SK-N-SH treated with all-trans-retinoic acid at 6 μM for 48 hours (cell line): ENCODE results near the gene SCUBE2.
"Not testable (repeated sequence)": the region's sequence is repeated elsewhere in the genome, so short reads cannot be mapped to it uniquely, and the experiment has no call there.

Experiments used
- ARNTL ChIP-seq: fragments of 450-650 bp; formaldehyde crosslinking; IDR thresholded peaks from 2 replicates; pipeline ENCODE4 v1.5.0; 2020; ENCODE audit warnings: low read depth, mild to moderate bottlenecking, moderate library complexity, borderline replicate concordance
- BACH2 ChIP-seq: fragments of 250-450 bp; sonication (Bioruptor Pico); IDR thresholded peaks from 2 replicates; pipeline ENCODE4 v1.9.0; 2021; ENCODE audit warnings: mild to moderate bottlenecking, borderline replicate concordance
- CREB5 ChIP-seq: fragments of 250-450 bp; sonication (Bioruptor Pico); IDR thresholded peaks from 2 replicates; pipeline ENCODE4 v1.5.1; 2020; ENCODE audit warnings: low read depth, mild to moderate bottlenecking, moderate library complexity
- ESRRG ChIP-seq: fragments of 250-450 bp; sonication (Bioruptor Pico); IDR thresholded peaks from 2 replicates; pipeline ENCODE4 v1.6.1; 2021; ENCODE audit warnings: mild to moderate bottlenecking
- OSR1 ChIP-seq: fragments of 250-450 bp; sonication (Bioruptor Pico); IDR thresholded peaks from 2 replicates; pipeline ENCODE4 v1.8.0; 2022; ENCODE audit warnings: moderate library complexity, mild to moderate bottlenecking, inconsistent platforms
- PATZ1 ChIP-seq: fragments of 250-450 bp; sonication (Bioruptor Pico); IDR thresholded peaks from 2 replicates; pipeline ENCODE4 v1.8.0; 2020; ENCODE audit warnings: mild to moderate bottlenecking, moderate library complexity, borderline replicate concordance
- POU6F1 ChIP-seq: fragments of 250-450 bp; sonication (Bioruptor Pico); IDR thresholded peaks from 2 replicates; pipeline ENCODE4 v1.8.0; 2021; ENCODE audit warnings: low read depth, mild to moderate bottlenecking, moderate library complexity, borderline replicate concordance
- RARB ChIP-seq: fragments of 250-450 bp; sonication (Bioruptor Pico); IDR thresholded peaks from 2 replicates; pipeline ENCODE4 v1.8.0; 2021; ENCODE audit warnings: mild to moderate bottlenecking, moderate library complexity
- SNAI2 ChIP-seq: fragments of 250-450 bp; sonication (Bioruptor Pico); IDR thresholded peaks from 2 replicates; pipeline ENCODE4 v1.5.0; 2020; ENCODE audit warnings: mild to moderate bottlenecking, moderate library complexity
- ZFP3 ChIP-seq: fragments of 250-450 bp; sonication (Bioruptor Pico); IDR thresholded peaks from 2 replicates; pipeline ENCODE4 v1.5.0; 2020; ENCODE audit warnings: mild to moderate bottlenecking, moderate library complexity
- ZFP30 ChIP-seq: fragments of 450-650 bp; formaldehyde crosslinking; IDR thresholded peaks from 2 replicates; pipeline ENCODE4 v1.5.0; 2022; ENCODE audit warnings: mild to moderate bottlenecking, moderate library complexity
- ZNF565 ChIP-seq: fragments of 450-650 bp; formaldehyde crosslinking; conservative IDR thresholded peaks from 2 replicates; pipeline ENCODE4 v1.5.0; 2020; ENCODE audit warnings: low read depth, mild to moderate bottlenecking, moderate library complexity
- ZNF70 ChIP-seq: fragments of 450-650 bp; formaldehyde crosslinking; IDR thresholded peaks from 2 replicates; pipeline ENCODE4 v1.5.0; 2020; ENCODE audit warnings: mild to moderate bottlenecking, moderate library complexity
- ZNF8 ChIP-seq: fragments of 450-650 bp; formaldehyde crosslinking; IDR thresholded peaks from 2 replicates; pipeline ENCODE4 v1.5.0; 2020; ENCODE audit warnings: mild to moderate bottlenecking, moderate library complexity

- TF ChIP-seq POU6F1 (CRISPR knock-in tag); ZFP30 (CRISPR knock-in tag); SNAI2 (CRISPR knock-in tag); RARB (CRISPR knock-in tag); ZNF8 (CRISPR knock-in tag); PATZ1; ZFP3; ESRRG (CRISPR knock-in tag); BACH2 (CRISPR knock-in tag); ZNF70 (CRISPR knock-in tag); ZNF565 (CRISPR knock-in tag); OSR1 (CRISPR knock-in tag); ARNTL (CRISPR knock-in tag); CREB5: not testable (repeated sequence)
These were observed 81.9 kb downstream of the SCUBE2 start for GRCh38 chr11:9009538-9009937.
